H9 (cell line): ENCODE data around the gene GUK1. TPM values are rescaled to one million over a fixed set of nuclear protein-coding genes. Genes with fewer than 3 reads are reported as not detected.

Experiments used
- DNase-seq: peaks from one replicate; pipeline ENCODE4 v3.0.0-alpha.2; 2017
- H2AFZ ChIP-seq: one replicate; pipeline ENCODE4 v1.6.1; 2013; ENCODE audit warnings: mild to moderate bottlenecking, low read length, control low read depth, moderate library complexity
- H2AK5ac ChIP-seq: 2 replicates; pipeline ENCODE4 v1.6.1; 2013; ENCODE audit warnings: low read length, control low read depth, mixed read lengths; ENCODE audit not compliant: insufficient read length
- H2BK120ac ChIP-seq: one replicate; pipeline ENCODE4 v1.6.1; 2013; ENCODE audit warnings: low read depth, mild to moderate bottlenecking, low read length, control low read depth, inconsistent platforms; ENCODE audit not compliant: poor library complexity, severe bottlenecking
- H2BK12ac ChIP-seq: 2 replicates; pipeline ENCODE4 v1.6.1; 2013; ENCODE audit warnings: low read length, control low read depth, mixed read lengths, low read depth; ENCODE audit not compliant: insufficient read length
- H2BK15ac ChIP-seq: 2 replicates; pipeline ENCODE4 v1.6.1; 2013; ENCODE audit warnings: low read depth, low read length, control low read depth
- H2BK20ac ChIP-seq: one replicate; pipeline ENCODE4 v1.6.1; 2013; ENCODE audit warnings: low read depth, mild to moderate bottlenecking, low read length, control low read depth, inconsistent platforms; ENCODE audit not compliant: poor library complexity, severe bottlenecking
- H2BK5ac ChIP-seq: 2 replicates; pipeline ENCODE4 v1.6.1; 2013; ENCODE audit warnings: low read length, control low read depth, mixed read lengths; ENCODE audit not compliant: insufficient read length
- H3K14ac ChIP-seq: 2 replicates; pipeline ENCODE4 v1.6.1; 2013; ENCODE audit warnings: low read length, control low read depth; ENCODE audit not compliant: insufficient read depth
- H3K18ac ChIP-seq: 2 replicates; pipeline ENCODE4 v1.6.1; 2013; ENCODE audit warnings: low read depth, mild to moderate bottlenecking, mixed read lengths, low read length, control low read depth; ENCODE audit not compliant: insufficient read length
- H3K23ac ChIP-seq: 2 replicates; pipeline ENCODE4 v1.6.1; 2013; ENCODE audit warnings: low read length, control low read depth, mixed read lengths, low read depth; ENCODE audit not compliant: insufficient read length
- H3K23me2 ChIP-seq: 2 replicates; pipeline ENCODE4 v1.6.1; 2013; ENCODE audit warnings: low read depth, mild to moderate bottlenecking, mixed read lengths, low read length, control low read depth; ENCODE audit not compliant: insufficient read length, poor library complexity, severe bottlenecking
- H3K27ac ChIP-seq: 2 replicates; pipeline ENCODE4 v1.5.1; 2013; ENCODE audit warnings: low read length, control low read depth, mixed read lengths, low read depth; ENCODE audit not compliant: insufficient read length
- H3K27me3 ChIP-seq: 2 replicates; pipeline ENCODE4 v1.6.1; 2013; ENCODE audit warnings: low read length, control low read depth, inconsistent platforms; ENCODE audit not compliant: insufficient read depth
- H3K4ac ChIP-seq: 2 replicates; pipeline ENCODE4 v1.6.1; 2013; ENCODE audit warnings: low read depth, mild to moderate bottlenecking, control low read depth, inconsistent platforms, low read length, moderate library complexity
- H3K4me1 ChIP-seq: 2 replicates; pipeline ENCODE4 v1.6.1; 2013; ENCODE audit warnings: low read length, control low read depth, inconsistent platforms; ENCODE audit not compliant: insufficient read depth
- H3K4me2 ChIP-seq: 2 replicates; pipeline ENCODE4 v1.6.1; 2013; ENCODE audit warnings: low read length, control low read depth, mixed read lengths; ENCODE audit not compliant: insufficient read length, insufficient read depth
- H3K56ac ChIP-seq: 2 replicates; pipeline ENCODE4 v1.6.1; 2013; ENCODE audit warnings: low read depth, mild to moderate bottlenecking, mixed read lengths, low read length, control low read depth; ENCODE audit not compliant: insufficient read length
- H3K79me1 ChIP-seq: 2 replicates; pipeline ENCODE4 v1.6.1; 2013; ENCODE audit warnings: low read depth, mild to moderate bottlenecking, moderate library complexity, low read length, control low read depth, inconsistent platforms; ENCODE audit not compliant: insufficient read depth, poor library complexity, severe bottlenecking
- H3K79me2 ChIP-seq: 2 replicates; pipeline ENCODE4 v1.6.1; 2013; ENCODE audit warnings: low read length, control low read depth, inconsistent platforms; ENCODE audit not compliant: insufficient read depth
- H3K9ac ChIP-seq: 2 replicates; pipeline ENCODE4 v1.6.1; 2013; ENCODE audit warnings: low read length, control low read depth, mixed read lengths; ENCODE audit not compliant: insufficient read length; ENCODE audit errors: extremely low read depth
- H3K9me3 ChIP-seq: one replicate; pipeline ENCODE4 v1.6.1; 2013; ENCODE audit warnings: low read depth, low read length, inconsistent platforms; ENCODE audit not compliant: control insufficient read depth
- H3T11ph ChIP-seq: one replicate; pipeline ENCODE4 v1.6.1; 2013; ENCODE audit warnings: mild to moderate bottlenecking, low read length, control low read depth, inconsistent platforms
- H4K20me1 ChIP-seq: one replicate; pipeline ENCODE4 v1.6.1; 2013; ENCODE audit not compliant: control insufficient read depth, insufficient read length, insufficient read depth
- H4K5ac ChIP-seq: 2 replicates; pipeline ENCODE4 v1.6.1; 2013; ENCODE audit warnings: low read depth, mild to moderate bottlenecking, mixed read lengths, low read length, control low read depth; ENCODE audit not compliant: insufficient read length
- H4K8ac ChIP-seq: replicated peaks from 2 replicates; pipeline ENCODE4 v1.6.1; 2013; ENCODE audit warnings: low read length, control low read depth, mixed read lengths, low read depth; ENCODE audit not compliant: insufficient read length
- H4K91ac ChIP-seq: 2 replicates; pipeline ENCODE4 v1.6.1; 2013; ENCODE audit warnings: low read depth, mild to moderate bottlenecking, moderate library complexity, mixed read lengths, low read length, control low read depth; ENCODE audit not compliant: insufficient read length
- H3K27ac Mint-ChIP-seq, 3 experiments: 2 replicates in 2 of 3; 3 replicates in 1 of 3; pipeline ENCODE4 v1.8.0; 2020 to 2021; ENCODE audit warnings: mixed read lengths in 3 of 3, mild to moderate bottlenecking in 1 of 3, moderate library complexity in 1 of 3
- H3K27me3 Mint-ChIP-seq: 2 replicates; pipeline ENCODE4 v1.8.0; 2021; ENCODE audit warnings: low read depth, mild to moderate bottlenecking, moderate library complexity, mixed read lengths
- H3K36me3 Mint-ChIP-seq, 3 experiments: 2 replicates in 2 of 3; 3 replicates in 1 of 3; pipeline ENCODE4 v1.8.0; 2020 to 2021; ENCODE audit warnings: low read depth in 3 of 3, mixed read lengths in 3 of 3; ENCODE audit not compliant: insufficient read depth in 1 of 3
- H3K4me1 Mint-ChIP-seq, 2 experiments: 2 replicates each; pipeline ENCODE4 v1.8.0; 2020; ENCODE audit warnings: mixed read lengths in 2 of 2
- H3K4me3 Mint-ChIP-seq, 2 experiments: 2 replicates in 1 of 2; 3 replicates in 1 of 2; pipeline ENCODE4 v1.8.0; 2020 to 2021; ENCODE audit warnings: mild to moderate bottlenecking in 2 of 2, mixed read lengths in 2 of 2, moderate library complexity in 1 of 2
- H3K9me3 Mint-ChIP-seq, 2 experiments: 2 replicates in 1 of 2; 3 replicates in 1 of 2; pipeline ENCODE4 v1.8.0; 2020; ENCODE audit warnings: mild to moderate bottlenecking in 2 of 2, mixed read lengths in 2 of 2, moderate library complexity in 1 of 2
- WGBS: extraction: QIAGEN DNeasy Blood & Tissue Kit; methylation state at CpG from one replicate; pipeline ENCODE4 v1.1.7; 2013; ENCODE audit warnings: missing lambda C conversion rate, low lambda C conversion rate, mixed read lengths; ENCODE audit not compliant: insufficient read length; ENCODE audit errors: extremely low coverage; 5-methylcytosine and 5-hydroxymethylcytosine counted together
- total RNA-seq: library from RNA; stranded (reverse); gene quantifications from 2 replicates; pipeline ENCODE4 v1.2.1, GENCODE V29; 2021
- TF ChIP-seq, protein P1 (sequence below): fragments of 200-600 bp; sonication (generic); conservative IDR thresholded peaks from 3 replicates; pipeline ENCODE4 v1.8.0; 2021; ENCODE audit warnings: antibody characterized with exemption, mild to moderate bottlenecking

The GUK1 gene
- total RNA-seq, 1 experiment from 2014 or later, result 88.2 TPM

DNA sequence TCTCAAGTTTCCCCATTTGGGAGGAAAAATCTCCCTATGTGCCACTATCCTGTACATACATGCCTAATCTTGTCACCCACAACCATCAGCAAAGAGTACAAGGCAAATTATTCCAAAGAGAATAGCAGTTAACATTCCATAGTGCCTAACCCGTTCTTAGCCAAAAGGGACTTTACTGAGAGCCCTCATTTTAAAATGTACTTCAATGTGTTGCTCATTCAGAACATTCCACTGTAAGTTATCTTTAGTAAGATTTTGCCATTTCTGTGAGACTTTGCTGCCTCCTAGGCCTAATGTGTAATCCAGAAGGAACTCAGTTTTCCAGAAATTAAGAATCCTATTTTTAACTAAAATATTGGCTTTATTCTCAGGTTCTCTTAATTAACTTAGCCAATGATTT, 19.7 kb upstream of the GUK1 start:
- Histone ChIP-seq H3K4me2 (no peak overlapping the region), H3T11ph (no peak overlapping the region), H3K14ac (no peak overlapping the region), H2BK20ac (no peak overlapping the region), H3K79me1 (no peaks in the 10 kb centered on the region), H4K20me1 (no peaks in the 10 kb centered on the region), H2AFZ (no peak overlapping the region), H3K56ac (no peak overlapping the region), H2AK5ac (no peak overlapping the region), H2BK120ac (no peak overlapping the region), H3K27ac (no peak overlapping the region), H4K5ac (no peak overlapping the region), H2BK5ac (no peak overlapping the region), H2BK12ac (no peak overlapping the region), H3K9ac (no peak overlapping the region), H3K79me2 (no peaks in the 10 kb centered on the region), H3K18ac (no peak overlapping the region), H3K23ac (no peak overlapping the region), H3K4me1 (no peaks in the 10 kb centered on the region), H3K4ac (no peak overlapping the region), H4K91ac (no peak overlapping the region), H4K8ac (no peak overlapping the region), H3K9me3 (no peaks in the 10 kb centered on the region), H3K23me2 (no peaks in the 10 kb centered on the region), H3K27me3 (peaks cover 2% of the 10 kb centered on the region; the same call in 1 of the 2 replicates), H2BK15ac (no peak overlapping the region)
- Mint-ChIP-seq H3K36me3 (peaks cover 7 to 9% (median 7%) of the 10 kb centered on the region in 3 experiments; a peak in 6 of 7 replicates), H3K4me3 (no peak overlapping the region), H3K27ac (no peak overlapping the region), H3K9me3 (peaks cover 34 to 36% of the 10 kb centered on the region in 2 experiments), H3K4me1 (0 out of 4 replicates have a peak, but pooled peaks cover 0 to 3% of the 10 kb centered on the region in 2 experiments), H3K27me3 (peaks cover 40% of the 10 kb centered on the region)
- TF ChIP-seq, protein P1, sequence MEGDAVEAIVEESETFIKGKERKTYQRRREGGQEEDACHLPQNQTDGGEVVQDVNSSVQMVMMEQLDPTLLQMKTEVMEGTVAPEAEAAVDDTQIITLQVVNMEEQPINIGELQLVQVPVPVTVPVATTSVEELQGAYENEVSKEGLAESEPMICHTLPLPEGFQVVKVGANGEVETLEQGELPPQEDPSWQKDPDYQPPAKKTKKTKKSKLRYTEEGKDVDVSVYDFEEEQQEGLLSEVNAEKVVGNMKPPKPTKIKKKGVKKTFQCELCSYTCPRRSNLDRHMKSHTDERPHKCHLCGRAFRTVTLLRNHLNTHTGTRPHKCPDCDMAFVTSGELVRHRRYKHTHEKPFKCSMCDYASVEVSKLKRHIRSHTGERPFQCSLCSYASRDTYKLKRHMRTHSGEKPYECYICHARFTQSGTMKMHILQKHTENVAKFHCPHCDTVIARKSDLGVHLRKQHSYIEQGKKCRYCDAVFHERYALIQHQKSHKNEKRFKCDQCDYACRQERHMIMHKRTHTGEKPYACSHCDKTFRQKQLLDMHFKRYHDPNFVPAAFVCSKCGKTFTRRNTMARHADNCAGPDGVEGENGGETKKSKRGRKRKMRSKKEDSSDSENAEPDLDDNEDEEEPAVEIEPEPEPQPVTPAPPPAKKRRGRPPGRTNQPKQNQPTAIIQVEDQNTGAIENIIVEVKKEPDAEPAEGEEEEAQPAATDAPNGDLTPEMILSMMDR, result no peak
- WGBS, result no CpG with 5 or more reads among the region's 1 CpG
- no peak for DNase-seq
